Karpas-422 (cell line): Measurements from ENCODE around the gene MIB2. TPM values are rescaled to one million over a fixed set of nuclear protein-coding genes. Genes with fewer than 3 reads are reported as not detected.

Experiments
- total RNA-seq: library from RNA; depleted of rRNA; stranded (reverse); fragments of >200 nt; shearing (Covaris generic); gene quantifications from 2 replicates; pipeline ENCODE4 v1.2.3, GENCODE V29; 2014; ENCODE audit warnings: low replicate concordance; rRNA removed

The MIB2 gene
- total RNA-seq, 1 experiment from 2014 or later = 24.8 TPM

Other genes with a start within 250 kb of the MIB2 start
- gene AURKAIP1, start 240.3 kb upstream of the MIB2 start, total RNA-seq = 49.1 and 150 TPM in 2 replicates
- 97.9 and 152 TPM in 2 replicates for gene CCNL2, start 216.2 kb upstream of the MIB2 start, total RNA-seq
- gene MRPL20, start 208.2 kb upstream of the MIB2 start, total RNA-seq = 136 and 151 TPM in 2 replicates
- not detected in 2 replicates for gene ANKRD65, start 194.2 kb upstream of the MIB2 start, total RNA-seq
- gene VWA1, start 179.8 kb upstream of the MIB2 start, total RNA-seq = not detected in 2 replicates
- gene ATAD3C, start 165.8 kb upstream of the MIB2 start, total RNA-seq = 0.51 TPM in 1 of 2 replicates, not detected in the other
- 13.9 and 37.2 TPM in 2 replicates for gene ATAD3B, start 143.7 kb upstream of the MIB2 start, total RNA-seq
- gene ATAD3A, start 103.3 kb upstream of the MIB2 start, total RNA-seq = 12.5 and 52.1 TPM in 2 replicates
- 2.6 TPM in 1 of 2 replicates, not detected in the other for gene TMEM240, start 74.9 kb upstream of the MIB2 start, total RNA-seq
- 70.9 and 80.6 TPM in 2 replicates for gene SSU72, start 40.6 kb upstream of the MIB2 start, total RNA-seq
- gene FNDC10, start 15.4 kb upstream of the MIB2 start, total RNA-seq = 0.14 TPM in 1 of 2 replicates, not detected in the other
- gene MMP23B, start 16.7 kb downstream of the MIB2 start, total RNA-seq = 1.3 and 2.7 TPM in 2 replicates
- 11.4 and 16.1 TPM in 2 replicates for gene CDK11B, start 43.5 kb downstream of the MIB2 start, total RNA-seq
- 24.9 and 32.9 TPM in 2 replicates for gene SLC35E2B, start 77.3 kb downstream of the MIB2 start, total RNA-seq
- gene CDK11A, start 108.9 kb downstream of the MIB2 start, total RNA-seq = 26.2 and 39.6 TPM in 2 replicates
- gene NADK, start 163.0 kb downstream of the MIB2 start, total RNA-seq = 44.3 and 80.3 TPM in 2 replicates